ENCODE data around the gene SYT15.
"Not testable (repeated sequence)": the region's sequence is repeated elsewhere in the genome, so short reads cannot be mapped to it uniquely, and the experiment has no call there.

Gene SYT15

DNA sequence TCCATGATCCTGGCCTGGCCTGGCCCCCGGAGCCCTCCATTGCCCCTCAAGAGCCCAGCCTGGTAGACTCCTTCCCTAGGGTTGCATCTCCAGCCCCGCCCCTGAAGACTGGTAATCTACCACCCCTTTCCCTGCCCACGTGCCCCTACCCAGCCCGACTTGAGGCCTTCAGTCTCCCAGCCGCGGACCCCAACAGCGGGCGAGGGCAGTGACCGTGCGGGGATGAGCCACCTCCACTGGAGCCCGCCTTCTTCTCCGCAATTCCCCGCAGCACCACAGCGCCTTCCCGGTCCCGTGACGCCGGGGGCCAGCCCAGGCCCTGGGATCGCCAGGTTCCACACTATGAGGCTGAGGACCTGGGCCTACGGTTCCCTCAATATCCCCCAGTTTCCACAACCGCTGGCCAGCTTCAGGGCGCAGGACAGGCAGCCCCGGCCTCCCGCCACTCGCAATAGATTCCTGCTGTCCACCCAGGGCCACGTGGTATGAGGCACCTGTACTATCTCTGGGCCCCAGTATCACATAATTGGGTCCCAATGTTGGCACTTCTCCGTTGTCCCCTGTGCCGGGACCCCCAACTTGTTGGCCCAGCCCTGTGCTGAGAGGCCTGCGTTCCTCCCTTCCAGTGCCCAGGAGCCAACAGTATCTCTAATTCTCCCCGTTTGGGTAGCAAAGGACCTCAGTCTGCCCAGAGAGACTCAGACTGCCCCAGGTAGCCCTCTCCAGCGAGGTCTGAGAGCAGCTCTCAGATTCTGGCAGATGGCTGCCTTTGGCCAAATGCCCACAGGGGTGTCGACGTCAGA is 21.4 kb upstream of the SYT15 start:
- Histone ChIP-seq H3K27me3 (ENCODE audit: insufficient read depth, low read length) (peaks cover 75% of the 10 kb centered on the region), H3K4me3 (ENCODE audit: low read length) (no peak overlapping the region), H3K36me3 (ENCODE audit: insufficient read depth, low read length) (no peaks in the 10 kb centered on the region), H3K4me1 (ENCODE audit: insufficient read depth, low read length) (peaks cover 5% of the 10 kb centered on the region), H2AFZ (ENCODE audit: low read depth, low read length) (no peak overlapping the region), H3K9me3 (ENCODE audit: low read length) (no peaks in the 10 kb centered on the region)

DNA sequence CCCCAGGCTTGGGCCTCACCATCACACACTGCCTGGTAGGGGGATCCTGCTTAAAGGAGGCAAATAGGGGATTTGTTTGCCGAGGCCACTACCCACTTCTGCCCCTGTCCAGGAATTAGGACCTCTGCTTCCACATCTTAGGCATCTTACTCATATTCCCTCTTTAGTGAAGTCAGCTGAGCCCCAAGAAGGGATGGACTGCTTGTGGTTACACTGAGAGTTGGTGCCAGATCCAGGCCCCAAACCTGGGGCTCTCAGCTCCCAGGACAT is 20.9 kb upstream of the SYT15 start:
- Histone ChIP-seq H3K27me3 (ENCODE audit: insufficient read depth, low read length) (peaks cover 69% of the 10 kb centered on the region), H3K4me3 (ENCODE audit: low read length) (no peak overlapping the region), H3K36me3 (ENCODE audit: insufficient read depth, low read length) (no peaks in the 10 kb centered on the region), H3K4me1 (ENCODE audit: insufficient read depth, low read length) (peaks cover 5% of the 10 kb centered on the region), H2AFZ (ENCODE audit: low read depth, low read length) (no peak overlapping the region), H3K9me3 (ENCODE audit: low read length) (no peaks in the 10 kb centered on the region)

DNA sequence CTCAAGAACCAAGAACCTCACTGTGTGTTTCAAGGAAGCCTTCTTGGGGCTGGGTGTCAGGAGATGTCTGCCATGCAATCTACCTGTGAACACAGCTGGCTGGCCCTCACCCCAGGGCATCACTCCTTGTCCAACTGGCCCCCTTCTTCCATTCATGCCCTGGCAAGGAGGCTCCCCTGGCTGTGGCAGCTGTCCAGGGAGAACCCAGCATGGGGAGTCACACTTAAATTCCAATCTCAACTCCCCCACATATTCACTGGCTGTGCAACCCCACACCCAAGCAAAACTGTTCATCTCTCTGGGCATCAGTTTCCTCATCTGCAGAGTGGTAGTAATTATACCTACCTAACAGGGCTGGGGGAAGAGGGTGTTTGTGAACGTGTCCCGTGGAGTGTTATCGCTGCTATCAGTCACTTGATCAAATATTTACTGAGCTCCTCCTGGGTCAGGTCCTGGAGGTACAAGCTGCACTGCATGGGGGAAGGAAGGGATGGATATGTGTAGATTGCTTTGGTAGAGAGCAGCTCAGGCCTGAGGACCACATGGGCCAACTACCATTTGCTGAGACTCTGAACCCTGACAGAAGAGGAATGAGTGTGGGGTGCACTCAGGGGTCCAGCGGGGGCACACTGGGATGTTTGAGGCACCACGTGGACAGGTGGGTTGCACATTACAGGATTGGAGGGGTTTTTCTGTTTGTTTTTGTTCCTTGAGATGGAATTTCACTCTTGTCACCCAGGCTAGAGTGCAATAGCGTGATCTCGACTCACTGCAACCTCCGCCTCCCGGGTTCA is 20.3 kb upstream of the SYT15 start:
- Histone ChIP-seq H3K4me3 (ENCODE audit: low read length) (no peak overlapping the region), H3K27me3 (ENCODE audit: insufficient read depth, low read length) (peaks cover 64% of the 10 kb centered on the region), H3K4me1 (ENCODE audit: insufficient read depth, low read length) (peaks cover 5% of the 10 kb centered on the region), H3K36me3 (ENCODE audit: insufficient read depth, low read length) (no peaks in the 10 kb centered on the region), H2AFZ (ENCODE audit: low read depth, low read length) (no peak overlapping the region), H3K9me3 (ENCODE audit: low read length) (no peaks in the 10 kb centered on the region)

DNA sequence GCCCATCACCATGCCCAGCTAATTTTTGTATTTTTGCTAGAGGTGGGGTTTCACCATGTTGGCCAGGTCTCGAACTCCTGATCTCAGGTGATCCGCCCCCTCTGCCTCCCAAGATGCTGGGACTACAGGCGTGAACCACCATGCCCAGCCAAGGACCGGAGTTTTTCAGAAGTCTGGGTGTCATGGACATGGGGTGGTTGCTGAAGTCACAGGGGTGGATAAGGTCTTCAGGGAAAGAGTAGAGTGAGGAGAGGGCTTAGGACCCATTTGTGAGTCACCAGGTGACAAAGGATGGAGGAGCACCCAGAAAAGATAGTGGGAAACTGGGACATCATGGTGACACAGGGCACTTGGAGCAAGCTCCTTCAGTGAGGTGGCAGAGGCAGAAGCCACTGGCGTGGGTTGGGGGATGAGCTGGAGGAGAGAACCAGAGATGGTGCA is 19.7 kb upstream of the SYT15 start:
- Histone ChIP-seq H3K36me3 (ENCODE audit: insufficient read depth, low read length) (no peaks in the 10 kb centered on the region), H2AFZ (ENCODE audit: low read depth, low read length) (no peak overlapping the region), H3K27me3 (ENCODE audit: insufficient read depth, low read length) (peaks cover 57% of the 10 kb centered on the region), H3K4me3 (ENCODE audit: low read length) (no peak overlapping the region), H3K9me3 (ENCODE audit: low read length) (no peaks in the 10 kb centered on the region), H3K4me1 (ENCODE audit: insufficient read depth, low read length) (peaks cover 5% of the 10 kb centered on the region)

DNA sequence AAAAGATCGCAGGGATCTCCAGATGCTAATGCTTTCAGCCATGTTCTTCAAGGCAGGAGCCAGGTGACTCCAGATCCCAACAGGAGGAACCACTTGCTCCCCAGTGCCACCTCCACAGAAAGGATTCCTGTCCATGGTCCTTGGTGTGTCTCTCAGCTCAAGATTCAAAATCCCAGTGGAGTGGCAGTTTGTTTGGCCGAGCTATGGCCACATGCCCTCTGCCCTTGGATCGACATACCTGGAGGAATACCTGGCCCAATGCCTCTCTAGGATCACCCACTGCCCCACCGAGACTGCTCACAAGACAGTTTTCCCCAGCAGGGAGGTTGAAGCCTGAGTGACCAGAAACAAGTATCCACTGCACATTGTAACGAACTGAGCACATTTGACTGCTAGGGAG is 18.5 kb upstream of the SYT15 start:
- H3K27me3 ChIP-seq (ENCODE audit: insufficient read depth, low read length): peaks cover 47% of the 10 kb centered on the region

DNA sequence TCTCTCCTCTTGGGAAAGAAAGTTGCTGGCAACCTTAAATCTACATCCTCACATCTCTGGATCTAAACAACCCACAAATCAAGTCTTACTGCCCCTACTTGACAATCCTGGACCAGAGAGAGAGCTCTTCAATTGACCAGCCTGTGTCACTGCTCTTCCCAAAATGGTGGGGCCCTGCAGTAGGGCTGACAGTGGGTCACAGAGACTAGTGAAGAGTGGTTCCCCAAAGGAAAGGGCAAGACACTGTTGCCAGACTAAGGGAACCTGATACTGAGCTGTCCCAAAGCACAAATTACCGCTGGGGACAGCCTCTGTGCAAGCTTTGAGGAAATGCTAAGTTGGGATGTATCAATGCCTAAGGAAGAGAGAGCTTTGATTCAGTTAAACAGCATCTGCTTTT is 18.0 kb upstream of the SYT15 start:
- H3K4me1 ChIP-seq (ENCODE audit: insufficient read depth, low read length): peaks cover 3% of the 10 kb centered on the region
- no peaks in the 10 kb centered on the region for H3K36me3 ChIP-seq (ENCODE audit: insufficient read depth, low read length)
- no peak overlapping the region for H2AFZ ChIP-seq (ENCODE audit: low read depth, low read length)
- H3K9me3 ChIP-seq (ENCODE audit: low read length): no peaks in the 10 kb centered on the region
- peaks cover 41% of the 10 kb centered on the region for H3K27me3 ChIP-seq (ENCODE audit: insufficient read depth, low read length)
- H3K4me3 ChIP-seq (ENCODE audit: low read length): no peak overlapping the region

More for the DNA sequence above, 18.5 kb upstream of the SYT15 start:
- no peaks in the 10 kb centered on the region for H3K9me3 ChIP-seq (ENCODE audit: low read length)
- no peak overlapping the region for H2AFZ ChIP-seq (ENCODE audit: low read depth, low read length)
- no peaks in the 10 kb centered on the region for H3K36me3 ChIP-seq (ENCODE audit: insufficient read depth, low read length)
- H3K4me1 ChIP-seq (ENCODE audit: insufficient read depth, low read length): peaks cover 5% of the 10 kb centered on the region
- H3K4me3 ChIP-seq (ENCODE audit: low read length): no peak overlapping the region

DNA sequence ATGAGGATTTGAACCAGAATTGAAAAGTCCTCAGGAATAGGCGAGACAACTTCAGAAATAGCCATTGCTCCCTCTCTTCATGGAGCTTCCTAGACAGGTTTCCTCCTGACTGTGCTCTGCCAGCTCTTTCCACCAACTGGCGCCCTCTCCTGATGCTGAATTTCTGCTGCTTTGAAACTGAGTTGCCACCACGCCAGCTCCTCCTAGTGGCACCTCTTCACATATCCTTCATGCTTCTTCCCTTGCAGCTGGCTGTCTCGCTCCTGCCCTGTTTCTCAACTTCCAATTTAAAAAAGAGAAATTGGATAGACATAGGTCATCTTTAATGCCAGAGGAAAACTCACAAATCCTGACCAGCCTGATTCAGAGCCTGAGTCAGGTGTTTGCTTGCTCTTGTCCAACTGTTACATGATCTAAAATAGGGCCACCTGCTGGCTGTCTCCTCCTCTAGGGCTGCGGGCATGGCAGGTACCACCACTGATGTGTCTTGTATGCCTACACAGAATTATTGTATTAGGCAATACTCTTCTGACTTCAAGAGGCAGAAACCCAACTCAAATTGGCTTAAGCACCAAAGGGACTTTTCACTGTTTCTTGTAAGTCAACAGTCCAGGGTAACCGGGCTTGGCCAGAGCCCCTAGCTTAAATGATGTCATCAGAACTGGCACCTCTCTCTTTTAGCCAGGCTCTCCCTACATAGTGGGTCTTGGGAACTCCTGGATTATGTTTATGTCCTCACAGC is 13.2 kb upstream of the SYT15 start:
- H3K9me3 ChIP-seq (ENCODE audit: low read length); H3K36me3 ChIP-seq (ENCODE audit: insufficient read depth, low read length); H3K4me3 ChIP-seq (ENCODE audit: low read length); H3K4me1 ChIP-seq (ENCODE audit: insufficient read depth, low read length); H2AFZ ChIP-seq (ENCODE audit: low read depth, low read length); H3K27me3 ChIP-seq (ENCODE audit: insufficient read depth, low read length): not testable (repeated sequence)

DNA sequence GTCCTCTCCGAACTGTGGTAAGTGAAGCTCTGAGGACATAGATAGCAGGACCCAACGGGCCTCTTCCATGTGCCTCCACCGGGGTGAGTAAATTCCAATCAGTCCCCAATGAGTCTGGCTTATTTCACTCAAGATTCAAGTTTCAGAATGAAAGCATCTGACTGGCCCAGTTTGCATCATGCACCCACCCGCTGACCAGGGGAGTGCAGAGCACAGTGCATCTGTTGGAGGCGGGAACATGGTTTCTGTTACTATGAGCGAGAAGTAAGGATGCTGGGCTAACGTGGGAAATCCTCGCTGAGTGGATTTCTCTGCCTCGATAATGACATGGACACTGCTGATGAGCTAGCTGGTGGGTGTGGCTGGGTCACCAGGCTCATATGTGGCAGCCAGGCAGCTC is 11.8 kb upstream of the SYT15 start:
- not testable (repeated sequence) for H3K27me3 ChIP-seq (ENCODE audit: insufficient read depth, low read length); H3K9me3 ChIP-seq (ENCODE audit: low read length); H3K4me3 ChIP-seq (ENCODE audit: low read length); H3K36me3 ChIP-seq (ENCODE audit: insufficient read depth, low read length); H2AFZ ChIP-seq (ENCODE audit: low read depth, low read length); H3K4me1 ChIP-seq (ENCODE audit: insufficient read depth, low read length)

DNA sequence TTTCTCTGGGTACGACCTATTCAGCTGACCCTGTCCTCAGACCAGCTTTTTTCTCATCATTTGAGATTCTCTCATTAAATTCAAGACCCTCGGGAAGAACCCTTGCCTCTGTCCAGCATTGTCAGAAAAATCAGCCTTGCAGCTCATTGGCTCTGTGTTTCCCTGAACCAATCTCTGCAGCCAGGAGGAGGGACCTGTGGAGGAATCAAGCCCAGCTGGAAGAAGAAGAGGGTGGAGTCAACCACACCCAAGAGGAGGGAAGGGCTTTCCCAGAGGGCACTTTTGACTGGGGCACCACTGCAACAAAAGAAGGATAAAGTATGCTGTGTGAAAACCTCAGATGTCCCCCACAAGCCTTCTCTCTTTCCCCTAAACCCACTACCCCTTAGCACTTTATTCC is 8.3 kb upstream of the SYT15 start:
- not testable (repeated sequence) for H3K4me3 ChIP-seq (ENCODE audit: low read length)

DNA sequence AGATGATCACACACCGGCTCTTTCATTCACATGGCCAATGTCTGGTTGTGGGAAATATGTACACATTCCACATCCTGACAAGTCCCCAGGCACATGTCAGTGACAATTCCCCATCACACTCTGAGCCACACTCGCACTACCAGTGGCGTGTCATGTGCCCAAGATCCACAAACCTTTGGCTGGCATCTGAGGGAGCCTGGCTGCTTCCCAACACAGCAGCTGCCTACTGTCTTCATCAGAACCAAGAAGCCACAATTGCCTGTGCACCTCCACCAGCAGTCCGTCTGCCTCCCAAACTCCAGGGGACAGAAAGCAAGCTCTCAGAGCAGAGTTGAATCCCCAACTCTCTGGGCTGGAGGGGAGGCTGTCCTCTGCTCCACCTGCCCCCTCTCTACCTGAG is 6.2 kb upstream of the SYT15 start:
- H3K27me3 ChIP-seq (ENCODE audit: insufficient read depth, low read length); H3K9me3 ChIP-seq (ENCODE audit: low read length); H3K4me3 ChIP-seq (ENCODE audit: low read length); H3K36me3 ChIP-seq (ENCODE audit: insufficient read depth, low read length); H2AFZ ChIP-seq (ENCODE audit: low read depth, low read length); H3K4me1 ChIP-seq (ENCODE audit: insufficient read depth, low read length): not testable (repeated sequence)

More for the DNA sequence above, 8.3 kb upstream of the SYT15 start:
- not testable (repeated sequence) for H3K9me3 ChIP-seq (ENCODE audit: low read length); H3K4me1 ChIP-seq (ENCODE audit: insufficient read depth, low read length); H3K27me3 ChIP-seq (ENCODE audit: insufficient read depth, low read length); H2AFZ ChIP-seq (ENCODE audit: low read depth, low read length); H3K36me3 ChIP-seq (ENCODE audit: insufficient read depth, low read length)

DNA sequence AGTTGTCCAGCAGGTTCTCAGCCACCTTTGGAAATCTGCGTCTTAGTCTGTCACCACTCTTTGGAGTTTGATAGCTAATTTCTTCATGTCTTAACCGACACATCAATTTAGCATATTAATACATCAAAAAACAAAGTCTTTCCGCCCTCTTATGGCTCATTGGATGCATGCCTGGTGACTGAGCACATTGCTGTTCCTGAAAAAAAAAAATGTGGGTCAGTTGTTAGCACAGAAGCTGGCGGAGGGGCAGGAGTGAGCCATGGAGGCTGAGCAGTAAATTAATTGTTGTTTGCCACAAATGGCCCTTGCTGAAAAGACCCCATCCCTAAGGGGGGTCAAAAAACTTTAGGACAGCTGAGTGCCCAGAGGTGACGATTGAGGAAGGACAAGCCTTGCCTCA is 5.6 kb upstream of the SYT15 start:
- not testable (repeated sequence) for H3K36me3 ChIP-seq (ENCODE audit: insufficient read depth, low read length); H3K4me3 ChIP-seq (ENCODE audit: low read length); H3K27me3 ChIP-seq (ENCODE audit: insufficient read depth, low read length); H2AFZ ChIP-seq (ENCODE audit: low read depth, low read length); H3K4me1 ChIP-seq (ENCODE audit: insufficient read depth, low read length); H3K9me3 ChIP-seq (ENCODE audit: low read length)

DNA sequence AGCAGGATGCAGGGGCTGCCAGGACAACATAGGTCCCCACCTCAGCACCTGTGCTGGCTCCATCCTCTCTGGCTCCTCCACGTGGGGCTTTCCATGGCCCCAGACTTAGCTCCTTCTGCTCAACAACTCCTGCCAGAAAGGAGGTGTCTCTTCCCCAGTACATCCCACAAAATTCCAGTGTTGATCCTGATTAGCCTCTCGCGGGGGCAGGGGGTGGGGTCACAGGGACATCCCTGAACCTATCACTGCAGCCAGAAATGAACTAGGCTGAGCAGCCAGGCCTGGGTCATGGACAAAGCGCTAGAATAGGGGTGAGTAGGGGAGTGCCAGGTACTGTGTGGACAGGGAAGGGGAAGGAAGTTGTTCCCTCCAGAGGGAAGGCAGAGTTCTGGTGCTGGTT is 5.0 kb upstream of the SYT15 start:
- not testable (repeated sequence) for H3K4me3 ChIP-seq (ENCODE audit: low read length); H2AFZ ChIP-seq (ENCODE audit: low read depth, low read length); H3K9me3 ChIP-seq (ENCODE audit: low read length); H3K27me3 ChIP-seq (ENCODE audit: insufficient read depth, low read length); H3K36me3 ChIP-seq (ENCODE audit: insufficient read depth, low read length); H3K4me1 ChIP-seq (ENCODE audit: insufficient read depth, low read length)

DNA sequence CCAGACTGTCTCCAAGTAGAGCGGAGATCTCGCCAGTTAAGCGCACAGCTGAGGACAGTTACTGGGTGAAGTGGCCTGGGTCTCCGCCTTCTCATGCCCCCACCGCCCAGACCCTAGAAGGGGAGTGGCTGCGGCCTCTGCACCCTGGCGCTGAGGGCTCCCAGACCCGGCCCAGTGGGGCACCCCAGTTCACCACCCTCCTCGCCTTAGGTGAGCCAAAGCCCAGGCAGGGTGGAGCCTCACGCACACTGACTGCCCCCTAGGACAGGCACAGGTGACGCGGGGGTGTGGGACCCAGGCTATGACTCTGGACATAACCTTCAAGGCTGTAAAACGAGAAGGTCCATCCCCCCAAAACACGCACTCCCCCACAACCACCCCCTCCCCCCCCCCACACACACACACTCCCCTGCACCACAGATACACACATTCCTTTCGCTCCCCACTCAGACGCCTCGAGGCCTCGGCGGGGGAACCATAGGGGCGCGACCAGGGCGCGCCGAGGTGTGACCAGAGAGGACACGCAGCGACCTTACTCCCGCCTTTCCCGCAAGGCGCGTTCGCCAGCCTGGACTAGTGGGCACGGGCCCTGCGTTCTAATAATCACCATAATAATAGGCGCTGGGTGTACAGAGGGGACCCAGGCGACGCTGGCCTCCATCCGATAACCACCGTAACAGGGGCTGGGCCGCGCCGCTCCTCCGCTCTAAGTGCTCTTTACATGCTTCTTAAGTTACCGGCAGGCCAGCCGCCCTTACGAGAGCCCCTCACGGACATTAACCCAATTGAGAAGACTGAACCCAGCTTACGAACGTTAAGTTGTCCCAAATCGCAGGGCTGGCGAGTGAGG is 1.1 kb upstream of the SYT15 start:
- not testable (repeated sequence) for H3K9me3 ChIP-seq (ENCODE audit: low read length); H3K4me1 ChIP-seq (ENCODE audit: insufficient read depth, low read length); H2AFZ ChIP-seq (ENCODE audit: low read depth, low read length); H3K36me3 ChIP-seq (ENCODE audit: insufficient read depth, low read length); H3K27me3 ChIP-seq (ENCODE audit: insufficient read depth, low read length); H3K4me3 ChIP-seq (ENCODE audit: low read length)

Measured in neuron (in vitro differentiated cells).